ENCODE data around the gene FAM149A. TPM values are rescaled to one million over a fixed set of nuclear protein-coding genes. Genes with fewer than 3 reads are reported as not detected.

FAM149A gene
- total RNA-seq, 1 experiment from 2014 or later, result 8.9 TPM

- Histone ChIP-seq H3K79me2 (ENCODE audit: insufficient read depth, low read length) (no peaks in the 10 kb centered on the region), H3K27ac (ENCODE audit: low read depth, low read length) (peak overlapping the region; percentile 46; the same call in 1 of the 2 replicates), H3K36me3 (ENCODE audit: control insufficient read depth in 1 of 2, insufficient read depth in 2 of 2, low read length in 2 of 2) (no peaks in the 10 kb centered on the region), H3K9me2 (ENCODE audit: insufficient read depth) (no peaks in the 10 kb centered on the region), H3K4me1 (ENCODE audit: control insufficient read depth in 1 of 2, insufficient read depth in 2 of 2, low read length in 2 of 2) (peaks cover 4 to 18% of the 10 kb centered on the region in 2 experiments; a peak in 3 of 4 replicates), H3K9ac (ENCODE audit: low read length) (peak overlapping the region; percentile 59), H3K27me3 (ENCODE audit: insufficient read depth, low read length) (no peaks in the 10 kb centered on the region), H4K20me1 (ENCODE audit: insufficient read depth) (no peaks in the 10 kb centered on the region), H3K9me3 (ENCODE audit: control insufficient read depth in 1 of 2, insufficient read depth in 1 of 2, low read depth in 1 of 2, low read length in 2 of 2) (no peaks in the 10 kb centered on the region), H3K4me2 (ENCODE audit: low read length) (peak overlapping the region; percentile 90), H3K4me3 (replicated peaks in 1 of 2; ENCODE audit: low read depth in 1 of 2, low read length in 2 of 2) (peak overlapping the region; percentile 50 to 60), H2AFZ (ENCODE audit: low read depth, low read length, poor library complexity, severe bottlenecking) (no peak overlapping the region)
- no peak for DNase-seq (ENCODE audit: low read depth, low spot score)
- BruUV-seq (replicated peaks), result no TSS peak
- RAD21 ChIA-PET (ENCODE audit: low non-redundant PET in 1 of 2, low total read pairs in 2 of 2, uncharacterized antibody in 2 of 2, unreplicated experiment in 2 of 2), result no interaction called here
- ATAC-seq, result peak; percentile 74
- CTCF ChIA-PET, result no interaction called here
- intact Hi-C loops (cut with micrococcal nuclease), result no loop called here
- POLR2A ChIA-PET, result no interaction called here
- TF ChIP-seq SP1 (IDR thresholded peaks at IDR 0.05; ENCODE audit: low read depth), result no peak
- TF ChIP-seq POLR2AphosphoS5 (IDR thresholded peaks at IDR 0.05; ENCODE audit: low read depth, low read length), result no peak
- TF ChIP-seq CBX3 (IDR thresholded peaks at IDR 0.05; ENCODE audit: low read depth), result no peak
- TF ChIP-seq CTCF (IDR thresholded peaks at IDR 0.05 in 2 of 3, conservative IDR thresholded peaks at IDR 0.05 in 1 of 3; ENCODE audit: borderline replicate concordance in 1 of 3, insufficient read depth in 1 of 3, low read depth in 2 of 3, low read length in 2 of 3), result 0 out of 6 replicates have a peak, but pooled peaks of 1 of the 3 experiments have one; percentile 12
- peak; percentile 52 for TF ChIP-seq ZFX (IDR thresholded peaks at IDR 0.05)
- TF ChIP-seq SRF (IDR thresholded peaks at IDR 0.05; ENCODE audit: low read depth), result no peak
- no peak for TF ChIP-seq RAD21 (IDR thresholded peaks at IDR 0.05; ENCODE audit: low read depth)
- TF ChIP-seq MAX (IDR thresholded peaks at IDR 0.05), result no peak
- TF ChIP-seq POLR2A (IDR thresholded peaks at IDR 0.05; ENCODE audit: borderline replicate concordance, extremely low read depth, insufficient read depth, insufficient read length), result no peak
Observed at GRCh38 chr4:186104890-186105646, 564 bp downstream of the FAM149A start.

Data from HCT116 (cell line).